ENCODE measurements around the gene APBA2.
"Not testable (repeated sequence)": the region's sequence is repeated elsewhere in the genome, so short reads cannot be mapped to it uniquely, and the experiment has no call there.

The APBA2 gene

DNA sequence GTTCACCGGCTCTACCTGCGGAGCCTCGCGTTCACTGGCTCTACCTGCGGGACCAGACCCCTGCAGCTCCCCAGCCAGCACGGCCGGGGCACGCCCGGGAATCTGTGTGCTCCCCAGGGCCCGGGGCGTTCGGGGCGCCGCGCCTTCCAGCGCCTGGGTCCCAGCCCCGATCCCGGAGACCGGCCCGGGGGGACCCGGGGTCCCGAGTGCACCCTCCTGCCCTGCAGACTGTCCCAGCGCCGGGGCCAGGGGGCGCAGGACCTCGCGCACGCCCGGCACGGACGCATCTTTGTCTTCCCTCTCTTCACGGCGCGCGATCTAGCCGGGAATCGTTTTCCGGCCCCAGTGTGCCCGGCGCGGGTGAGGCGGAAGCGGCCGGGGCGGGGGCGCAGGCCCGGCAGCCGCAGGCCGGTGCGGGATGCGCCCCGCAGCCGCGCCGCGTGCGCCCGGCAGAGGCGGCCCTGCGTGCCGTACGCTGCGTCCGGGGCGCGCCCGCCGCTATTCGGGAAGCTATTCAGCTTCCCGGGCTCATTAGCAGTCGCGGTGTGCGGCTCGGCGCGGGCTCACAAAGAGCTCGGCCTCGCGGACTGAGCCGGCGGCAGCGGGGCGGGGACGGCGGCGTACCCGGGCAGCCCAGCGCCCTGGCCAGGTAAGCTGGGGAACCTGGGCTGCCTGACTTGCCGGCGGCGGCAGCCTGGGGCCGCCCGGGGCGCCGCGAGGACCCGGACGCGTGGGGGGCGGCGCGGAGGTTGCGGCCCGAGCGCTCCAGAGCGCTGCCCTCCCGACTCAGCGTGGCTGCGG lies at the start of gene APBA2:
Gene APBA2, plus strand, starts transcription at position 345 of the 801 bp plus-strand sequence. CDS start 167,911 bp downstream, outside the sequence.
- no peak for DNase-seq

DNA sequence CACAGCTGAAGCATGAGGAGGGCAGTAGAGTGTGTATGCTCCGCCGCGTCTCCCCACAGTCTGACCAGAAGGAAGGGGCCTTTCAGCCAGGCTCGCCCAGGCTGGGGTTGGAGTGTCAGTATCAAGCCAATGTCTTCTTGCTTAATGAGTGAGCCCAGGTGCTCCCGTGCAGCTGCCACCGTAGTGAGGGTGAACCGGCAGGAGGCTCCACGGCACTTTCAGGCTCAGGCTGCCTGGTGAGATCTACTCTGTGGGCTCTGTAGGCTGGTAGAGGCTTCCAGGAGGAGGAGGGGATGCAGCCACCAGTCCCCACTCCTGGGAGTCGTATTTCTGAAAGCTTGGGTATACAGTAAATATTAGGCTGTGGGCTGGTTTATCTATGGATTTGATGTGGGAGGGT lies 45.5 kb upstream of the APBA2 start:
- not testable (repeated sequence) for DNase-seq

- not testable (repeated sequence) for DNase-seq
These were observed 43.6 kb upstream of the APBA2 start for GRCh38 chr15:28842210-28842609.

DNA sequence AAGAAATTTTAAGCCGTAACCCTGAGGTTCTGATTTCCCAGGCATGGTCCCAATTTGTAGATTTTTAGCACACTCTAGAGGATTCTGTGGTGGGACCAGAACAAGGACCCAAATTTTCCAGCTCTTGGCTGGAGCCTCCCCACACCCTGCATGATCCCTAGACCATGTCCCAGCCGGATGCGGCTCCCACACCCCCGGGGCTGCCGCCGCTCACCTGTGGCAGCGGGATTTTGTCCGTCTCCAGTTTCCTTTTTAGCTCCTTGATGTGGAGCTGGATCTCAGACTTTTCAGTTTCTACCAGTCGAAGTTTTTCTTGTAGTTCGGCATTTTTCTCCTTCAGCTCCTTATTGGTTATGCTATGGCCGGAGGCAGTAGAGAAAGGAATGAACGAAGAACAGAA lies 42.3 kb upstream of the APBA2 start:
- DNase-seq = not testable (repeated sequence)

- DNase-seq = not testable (repeated sequence)
These were observed 41.6 kb upstream of the APBA2 start for GRCh38 chr15:28844147-28844546.

DNA sequence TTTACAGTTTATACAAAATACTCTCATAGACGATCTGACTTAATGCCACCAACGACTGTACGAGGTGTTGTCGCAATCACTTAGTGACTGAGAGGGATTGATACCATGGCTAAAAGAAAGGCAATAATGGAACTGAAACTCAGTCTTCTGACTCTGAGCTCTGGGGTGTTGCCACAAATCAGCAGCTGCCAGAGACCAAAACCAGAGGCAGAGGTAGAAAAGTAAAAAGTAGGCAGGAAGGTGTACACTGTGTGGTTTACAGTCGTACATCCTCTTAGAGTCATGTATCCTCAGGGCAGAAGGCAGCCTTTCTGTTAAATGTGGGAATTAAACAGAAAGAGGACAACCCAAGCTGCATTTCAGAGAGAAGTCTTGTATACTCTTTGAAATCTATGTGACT lies 38.5 kb upstream of the APBA2 start:
- not testable (repeated sequence) for DNase-seq

DNA sequence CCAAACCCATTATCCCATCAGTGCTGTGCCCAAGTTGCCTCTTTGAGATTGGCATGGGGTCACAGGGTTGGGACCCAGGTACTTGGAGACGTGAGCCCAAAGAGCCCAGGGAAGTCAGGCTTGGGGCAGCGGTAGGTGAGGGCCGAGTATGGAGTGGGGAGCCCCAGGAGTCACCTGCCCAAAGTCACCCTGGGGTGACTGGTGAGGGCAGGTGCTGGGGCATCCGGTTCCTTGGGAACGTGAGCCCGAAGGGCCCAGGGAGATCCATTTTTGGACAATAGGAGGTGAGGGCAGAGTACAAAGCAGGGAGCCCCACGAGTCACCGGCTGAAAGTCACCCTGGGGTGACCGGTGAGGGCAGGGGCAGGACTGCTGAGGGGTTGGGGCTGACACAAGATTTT lies 37.8 kb upstream of the APBA2 start:
- not testable (repeated sequence) for DNase-seq

DNA sequence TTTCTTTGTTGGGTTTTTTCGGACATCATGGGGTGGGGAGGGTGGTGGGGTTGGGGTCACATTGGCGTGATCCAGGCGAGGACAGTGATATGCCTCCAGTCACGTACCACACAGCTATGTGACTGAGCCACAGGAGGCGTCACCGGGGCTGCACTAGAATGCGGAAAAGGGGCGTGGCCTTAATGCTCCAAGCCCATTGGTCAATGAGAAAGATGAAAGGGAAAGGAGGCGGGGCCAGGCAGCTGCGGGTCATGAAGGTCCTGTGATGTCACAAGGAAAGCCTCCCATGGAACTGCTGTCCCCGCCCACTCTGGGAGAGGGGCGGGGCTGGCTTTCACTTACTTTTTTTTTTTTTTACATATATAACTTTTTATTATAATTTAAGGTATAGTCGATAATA lies 37.3 kb upstream of the APBA2 start, which contains the start of gene GOLGA6L7:
Gene GOLGA6L7, minus strand, starts transcription at position 124 of the 400 bp plus-strand sequence. Its CDS starts 95 bp downstream, at position 29.
- DNase-seq = not testable (repeated sequence)

- DNase-seq = not testable (repeated sequence)
These were observed 36.5 kb upstream of the APBA2 start for GRCh38 chr15:28849271-28849670.

DNA sequence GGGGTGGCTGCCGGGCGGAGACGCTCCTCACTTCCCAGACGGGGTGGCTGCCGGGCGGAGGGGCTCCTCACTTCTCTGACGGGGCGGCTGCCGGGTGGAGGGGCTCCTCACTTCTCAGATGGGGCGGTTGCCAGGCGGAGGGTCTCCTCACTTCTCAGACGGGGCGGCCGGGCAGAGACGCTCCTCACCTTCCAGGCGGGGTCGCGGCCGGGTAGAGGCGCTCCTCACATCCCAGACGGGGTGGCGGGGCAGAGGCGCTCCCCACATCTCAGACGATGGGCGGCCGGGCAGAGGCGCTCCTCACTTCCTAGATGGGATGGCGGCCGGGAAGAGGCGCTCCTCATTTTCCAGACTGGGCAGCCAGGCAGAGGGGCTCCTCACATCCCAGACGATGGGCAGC lies 36.0 kb upstream of the APBA2 start:
- DNase-seq = not testable (repeated sequence)

DNA sequence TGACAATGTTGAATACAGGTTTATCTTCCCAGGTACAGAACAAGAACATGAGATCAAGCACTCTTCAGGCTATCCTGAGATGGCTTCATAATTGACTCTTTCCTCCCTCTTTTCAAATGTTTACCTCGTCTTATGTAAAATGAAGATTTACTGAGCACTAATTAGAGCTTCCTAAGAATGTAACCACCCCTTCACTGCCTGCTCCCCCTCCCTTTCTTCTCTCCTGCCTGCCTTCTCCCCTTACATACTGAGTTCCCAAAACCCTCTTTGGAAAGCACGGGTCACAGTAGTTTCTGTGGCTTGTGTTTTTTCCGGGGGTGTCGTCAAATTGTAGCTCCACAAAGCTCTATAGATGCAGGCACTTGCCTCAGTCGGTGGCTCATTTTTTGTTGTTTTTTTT lies 32.1 kb upstream of the APBA2 start:
- DNase-seq = not testable (repeated sequence)

- DNase-seq = not testable (repeated sequence)
These were observed 31.2 kb upstream of the APBA2 start for GRCh38 chr15:28854578-28854977.

DNA sequence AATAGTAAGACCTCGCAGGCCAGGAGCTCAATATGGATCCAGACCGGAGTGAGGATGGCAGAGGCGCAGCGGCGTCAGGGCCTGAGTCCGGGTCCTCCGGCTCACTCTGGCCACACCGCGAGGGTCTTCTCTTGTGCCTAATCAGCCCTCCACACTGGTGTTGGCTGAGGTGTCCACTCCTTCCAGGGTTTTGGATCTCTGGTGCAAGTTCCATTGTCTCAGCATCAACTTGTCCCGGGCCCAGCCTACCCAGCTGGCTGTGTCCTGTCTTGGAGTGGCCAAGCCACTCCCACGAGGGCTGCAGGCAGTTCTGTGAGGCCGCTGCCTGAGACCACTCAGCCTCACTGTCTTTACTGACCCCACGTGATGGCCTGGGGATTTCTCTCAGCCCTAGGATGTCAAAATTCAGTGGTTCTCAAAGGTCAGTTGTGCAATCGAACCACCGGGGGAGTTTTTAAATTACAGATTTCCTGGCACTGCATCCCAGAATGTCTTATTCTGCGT lies 24.7 kb upstream of the APBA2 start:
- DNase-seq = no peak

- not testable (repeated sequence) for DNase-seq
These were observed 24.0 kb upstream of the APBA2 start for GRCh38 chr15:28861589-28862293.

GRCh38 chr15:28868744-28869345 lies 16.9 kb upstream of the APBA2 start:
- peak; percentile 75 for DNase-seq

DNA sequence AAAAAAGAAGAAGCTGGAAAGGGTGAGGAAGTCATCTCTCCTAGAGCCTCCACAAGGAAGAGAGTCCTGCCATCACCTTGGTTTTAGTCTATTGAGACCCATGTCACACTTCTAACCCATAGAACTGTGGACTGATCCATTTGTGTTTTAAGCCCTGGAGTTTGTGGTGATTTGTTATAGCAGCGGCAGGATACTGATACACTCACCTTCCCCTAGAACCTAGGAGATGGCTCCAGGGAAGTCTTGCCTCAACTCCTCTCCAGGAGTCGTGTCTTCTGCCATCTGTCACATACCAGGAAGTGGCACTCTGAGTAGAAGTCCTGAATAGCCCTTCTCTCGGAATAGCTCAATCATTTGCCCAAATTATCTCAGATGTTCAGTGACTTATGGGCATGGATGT lies 14.6 kb upstream of the APBA2 start:
- no peak for DNase-seq

DNA sequence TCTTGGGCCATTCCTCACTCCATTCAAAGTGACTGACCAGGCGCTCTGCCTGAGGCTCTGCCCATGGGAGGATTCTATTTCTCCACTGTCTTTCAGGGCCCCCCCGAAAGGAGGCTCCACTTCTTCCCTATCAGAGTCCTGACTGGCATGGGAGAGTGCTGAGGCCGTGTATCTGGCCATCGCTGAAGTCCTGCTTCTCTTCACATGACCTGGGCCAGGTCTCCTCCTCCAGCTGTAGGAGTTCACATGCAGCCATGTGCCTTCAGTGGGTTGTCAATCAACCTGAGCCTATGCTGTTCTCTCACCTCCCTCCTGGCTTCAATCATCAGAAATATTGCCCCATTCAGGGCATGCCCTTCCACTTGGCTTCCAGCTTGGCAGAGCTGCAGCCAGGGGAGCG lies 12.8 kb upstream of the APBA2 start:
- no peak for DNase-seq

- peak; percentile 38 for DNase-seq
These were observed 12.1 kb upstream of the APBA2 start for GRCh38 chr15:28873585-28874190.

- no peak for DNase-seq
These were observed 10.2 kb upstream of the APBA2 start for GRCh38 chr15:28875461-28876000.

DNA sequence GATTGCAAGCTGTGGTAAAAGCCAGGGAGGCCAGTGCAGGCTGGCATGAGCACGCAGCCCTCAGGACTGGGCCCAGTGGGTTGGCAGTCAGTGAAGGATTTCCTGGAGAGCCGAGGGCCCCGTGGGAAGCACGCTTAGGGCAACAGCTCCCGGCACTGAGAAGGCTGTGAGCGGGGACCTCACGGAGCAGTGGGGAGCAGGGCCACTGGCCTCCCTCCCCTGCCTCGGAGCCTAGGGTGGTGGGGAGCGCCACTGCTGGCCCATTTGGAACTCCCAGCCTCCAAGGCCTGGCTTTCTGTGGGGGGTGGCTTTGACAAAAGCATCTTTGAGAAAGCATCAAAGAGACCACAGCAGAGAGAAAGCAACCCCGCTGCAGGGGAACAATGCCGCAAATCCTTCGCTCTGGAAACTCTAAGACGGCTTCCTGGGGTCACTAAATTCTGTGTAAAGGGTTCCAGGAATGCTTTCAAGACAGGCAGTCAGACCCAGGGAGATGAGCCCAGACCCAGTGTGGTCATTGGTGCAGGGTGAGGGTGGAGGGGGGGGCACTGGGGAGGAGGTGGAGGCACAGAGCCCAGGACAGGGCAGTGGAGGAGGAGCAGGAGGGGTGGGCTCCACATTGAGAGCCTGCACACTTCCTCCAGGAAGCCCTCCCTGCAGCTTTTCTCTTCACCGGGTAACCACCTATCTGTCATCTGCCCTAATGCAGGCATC lies 9.5 kb upstream of the APBA2 start:
- no peak for DNase-seq

- DNase-seq = no peak
These were observed 9.0 kb upstream of the APBA2 start for GRCh38 chr15:28876845-28877185.

- DNase-seq = no peak
These were observed 7.6 kb upstream of the APBA2 start for GRCh38 chr15:28878209-28878608.
